H7 (cell line): ENCODE data around the gene CYP21A2. TPM values are rescaled to one million over a fixed set of nuclear protein-coding genes. Genes with fewer than 3 reads are reported as not detected.

Experiments
- DNase-seq: peaks from one replicate; pipeline ENCODE4 v3.0.0; 2012
- H3K27me3 ChIP-seq: 2 replicates; pipeline ENCODE4 v1.6.0; 2011; ENCODE audit warnings: mild to moderate bottlenecking, low read length; ENCODE audit not compliant: control insufficient read depth, insufficient read depth
- H3K36me3 ChIP-seq: replicated peaks from 2 replicates; pipeline ENCODE4 v1.5.1; 2011; ENCODE audit warnings: low read length; ENCODE audit not compliant: control insufficient read depth, insufficient read depth
- H3K4me3 ChIP-seq: 2 replicates; pipeline ENCODE4 v1.5.1; 2011; ENCODE audit warnings: low read depth, mild to moderate bottlenecking, control low read depth, low read length, moderate library complexity; ENCODE audit not compliant: insufficient read depth
- total RNA-seq: library from RNA; depleted of rRNA; stranded (reverse); fragments of >200 nt; shearing (Covaris generic); gene quantifications from 2 replicates; pipeline ENCODE4 v1.2.3, GENCODE V29; 2014; rRNA removed

The CYP21A2 gene
- total RNA-seq, 1 experiment from 2014 or later, result not detected

GRCh38 chr6:32089082-32089828, 51.0 kb downstream of the CYP21A2 start:
- H3K27me3 ChIP-seq, result peaks cover 11% of the 10 kb centered on the region
- no peaks in the 10 kb centered on the region for H3K36me3 ChIP-seq
- H3K4me3 ChIP-seq, result no peak overlapping the region
- DNase-seq, result no peak

Other genes with a start within 250 kb of the CYP21A2 start
- gene VARS1, start 242.7 kb upstream of the CYP21A2 start, total RNA-seq, result 114 and 115 TPM in 2 replicates
- gene LSM2, start 231.4 kb upstream of the CYP21A2 start, total RNA-seq, result 108 and 150 TPM in 2 replicates
- 0.15 and 0.55 TPM in 2 replicates for gene HSPA1L, start 223.1 kb upstream of the CYP21A2 start, total RNA-seq
- gene HSPA1A, start 222.9 kb upstream of the CYP21A2 start, total RNA-seq, result 45.7 and 58.5 TPM in 2 replicates
- 63.3 and 70.4 TPM in 2 replicates for gene HSPA1B, start 210.7 kb upstream of the CYP21A2 start, total RNA-seq
- gene NEU1, start 175.6 kb upstream of the CYP21A2 start, total RNA-seq, result 56.2 and 58.6 TPM in 2 replicates
- gene SLC44A4, start 159.4 kb upstream of the CYP21A2 start, total RNA-seq, result 0.42 and 0.48 TPM in 2 replicates
- gene EHMT2, start 140.7 kb upstream of the CYP21A2 start, total RNA-seq, result 134 and 136 TPM in 2 replicates
- 7.9 and 8.7 TPM in 2 replicates for gene ZBTB12, start 136.3 kb upstream of the CYP21A2 start, total RNA-seq
- 0.63 and 1.7 TPM in 2 replicates for gene C2, start 110.7 kb upstream of the CYP21A2 start, total RNA-seq
- not detected in 2 replicates for gene CFB, start 92.3 kb upstream of the CYP21A2 start, total RNA-seq
- gene NELFE, start 79.4 kb upstream of the CYP21A2 start, total RNA-seq, result 109 and 115 TPM in 2 replicates
- 47.2 and 57.6 TPM in 2 replicates for gene SKIC2, start 79.2 kb upstream of the CYP21A2 start, total RNA-seq
- gene DXO, start 66.3 kb upstream of the CYP21A2 start, total RNA-seq, result 18.8 and 19.9 TPM in 2 replicates
- gene C4A, start 56.4 kb upstream of the CYP21A2 start, total RNA-seq, result 0.35 and 1.5 TPM in 2 replicates
- gene C4B, start 23.6 kb upstream of the CYP21A2 start, total RNA-seq, result 1.1 and 1.9 TPM in 2 replicates
- gene TNXB, start 70.9 kb downstream of the CYP21A2 start, total RNA-seq, result 2.7 and 4.4 TPM in 2 replicates
- gene ATF6B, start 89.8 kb downstream of the CYP21A2 start, total RNA-seq, result 25.1 and 26.2 TPM in 2 replicates
- 12.5 and 12.8 TPM in 2 replicates for gene FKBPL, start 91.9 kb downstream of the CYP21A2 start, total RNA-seq
- gene PRRT1, start 113.5 kb downstream of the CYP21A2 start, total RNA-seq, result 0.14 TPM in 1 of 2 replicates, not detected in the other
- 24.7 and 25.5 TPM in 2 replicates for gene PPT2, start 115.7 kb downstream of the CYP21A2 start, total RNA-seq
- gene EGFL8, start 126.2 kb downstream of the CYP21A2 start, total RNA-seq, result 4.3 and 5.9 TPM in 2 replicates
- gene AGPAT1, start 137.7 kb downstream of the CYP21A2 start, total RNA-seq, result 99.3 and 113 TPM in 2 replicates
- gene RNF5, start 140.0 kb downstream of the CYP21A2 start, total RNA-seq, result 94.6 and 99.0 TPM in 2 replicates
- gene AGER, start 145.8 kb downstream of the CYP21A2 start, total RNA-seq, result 2.2 and 2.8 TPM in 2 replicates
- 64.2 and 67.7 TPM in 2 replicates for gene PBX2, start 151.8 kb downstream of the CYP21A2 start, total RNA-seq
- gene GPSM3, start 154.2 kb downstream of the CYP21A2 start, total RNA-seq, result 21.2 and 26.8 TPM in 2 replicates
- 0.96 and 1.6 TPM in 2 replicates for gene NOTCH4, start 185.7 kb downstream of the CYP21A2 start, total RNA-seq